Right forelimb (tissue), 1 donor: ENCODE results near the gene PCYT2.
A peak's percentile ranks its signal among the peaks of the same experiment; 100 is the strongest.

Source experiments
- DNase-seq: peaks from one replicate; pipeline ENCODE4 v3.0.0-alpha.2; 2018

The PCYT2 gene

GRCh38 chr17:81869221-81870130 lies 41.7 kb downstream of the PCYT2 start:
- DNase-seq: peak; percentile 77

DNA sequence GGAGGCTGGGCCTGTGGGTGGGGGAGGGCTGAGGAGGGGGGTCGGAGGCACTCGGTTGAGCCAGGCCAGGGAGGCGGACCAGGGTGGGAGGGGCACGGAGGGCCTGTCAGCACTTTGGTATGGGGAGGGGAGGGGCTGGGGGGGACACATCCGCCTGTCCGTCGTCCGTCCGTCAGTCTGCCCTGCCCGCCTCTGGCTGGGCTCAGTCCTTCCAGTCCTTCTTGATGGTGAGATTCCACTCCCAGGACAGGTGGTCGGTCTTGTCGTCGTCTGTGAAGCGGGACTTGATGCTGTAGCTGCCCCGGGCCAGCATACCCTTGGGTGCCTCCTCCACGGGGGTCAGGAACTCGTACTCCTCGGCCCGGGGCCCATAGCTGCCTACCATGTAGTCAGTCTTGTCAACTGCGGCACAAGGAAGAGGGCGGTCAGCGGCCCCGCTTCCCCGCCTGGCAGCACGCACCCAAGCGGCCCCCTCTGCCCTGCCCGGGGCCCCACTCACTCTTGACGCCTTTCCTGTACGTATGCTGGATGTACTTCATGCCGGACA lies 42.5 kb downstream of the PCYT2 start:
- peak; percentile 60 for DNase-seq

DNA sequence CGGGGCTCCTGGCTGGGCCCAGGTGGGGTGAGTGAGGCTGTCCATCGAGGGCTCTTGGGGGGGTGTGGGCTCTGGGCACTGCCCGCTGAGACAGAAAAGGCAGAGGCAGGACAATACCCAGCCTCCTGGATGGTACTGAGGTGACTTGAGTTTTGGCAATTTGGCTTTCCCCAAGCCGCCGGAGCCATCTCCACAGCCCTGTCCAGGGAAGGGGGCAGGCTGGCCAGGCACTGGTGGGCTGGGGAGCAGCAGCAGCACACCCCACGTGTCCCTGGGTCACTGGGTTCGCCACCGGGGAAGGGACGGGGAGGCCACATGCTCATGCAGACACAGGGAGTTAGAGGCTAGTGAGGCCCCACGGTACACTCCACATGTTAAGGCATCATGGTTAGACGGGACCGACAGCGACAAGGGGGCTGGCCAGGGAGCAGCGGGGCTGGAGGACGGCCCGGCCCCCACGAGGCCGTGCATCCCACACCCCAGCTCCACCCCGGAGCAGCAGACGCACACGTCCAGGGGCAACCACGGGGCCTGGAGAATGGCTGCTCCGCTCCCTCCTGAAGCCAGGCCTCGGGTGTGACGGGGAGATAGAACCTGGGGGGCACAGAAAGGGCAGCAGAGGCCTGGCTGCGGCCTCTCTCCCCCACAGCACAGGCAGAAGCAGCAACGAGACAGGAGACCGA lies 43.1 kb downstream of the PCYT2 start:
- peak; percentile 64 for DNase-seq

- DNase-seq: peak; percentile 61
Measured at GRCh38 chr17:81867170-81867990, 43.8 kb downstream of the PCYT2 start.

DNA sequence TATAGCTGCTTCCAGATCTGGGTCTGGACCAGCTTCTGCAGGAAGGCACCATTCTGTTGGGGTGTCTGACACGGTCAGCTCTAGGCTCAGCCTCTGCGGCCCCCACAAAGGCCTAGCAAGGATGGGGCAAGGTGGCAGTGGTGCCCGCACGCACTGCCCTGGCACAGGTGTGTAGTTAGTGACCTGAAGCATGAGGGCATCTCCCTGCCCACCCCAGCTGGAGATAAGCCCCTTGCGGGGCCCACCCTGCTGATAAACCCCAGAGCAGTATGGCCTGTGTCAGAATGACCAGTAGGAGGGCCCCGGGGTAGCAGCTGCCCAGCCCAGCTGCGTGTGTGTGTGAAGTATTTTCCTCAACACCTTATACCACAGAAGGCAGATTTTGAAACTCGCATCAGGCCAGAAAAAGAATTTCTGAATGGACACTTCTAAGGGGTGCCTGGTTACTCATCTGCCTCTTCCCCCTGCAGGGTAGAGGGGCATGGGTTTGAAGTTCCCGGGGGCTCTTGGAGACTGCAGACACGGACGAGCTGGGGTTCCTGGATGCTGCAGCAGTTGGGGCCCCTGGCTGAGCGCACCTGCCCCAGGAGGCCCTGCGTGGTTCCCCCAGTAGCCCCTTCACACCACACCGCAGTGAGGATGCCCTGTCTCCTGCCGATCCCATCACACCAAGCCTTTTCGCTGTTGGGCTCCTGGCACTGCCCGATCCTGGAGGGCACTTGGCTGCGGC lies 44.6 kb downstream of the PCYT2 start:
- DNase-seq: peak; percentile 64

GRCh38 chr17:81865733-81866439 lies 45.3 kb downstream of the PCYT2 start:
- DNase-seq: peak; percentile 57

- DNase-seq: peak; percentile 42
Measured at GRCh38 chr17:81865358-81865732, 45.9 kb downstream of the PCYT2 start.

GRCh38 chr17:81863833-81864768 lies 47.1 kb downstream of the PCYT2 start:
- no peak for DNase-seq

DNA sequence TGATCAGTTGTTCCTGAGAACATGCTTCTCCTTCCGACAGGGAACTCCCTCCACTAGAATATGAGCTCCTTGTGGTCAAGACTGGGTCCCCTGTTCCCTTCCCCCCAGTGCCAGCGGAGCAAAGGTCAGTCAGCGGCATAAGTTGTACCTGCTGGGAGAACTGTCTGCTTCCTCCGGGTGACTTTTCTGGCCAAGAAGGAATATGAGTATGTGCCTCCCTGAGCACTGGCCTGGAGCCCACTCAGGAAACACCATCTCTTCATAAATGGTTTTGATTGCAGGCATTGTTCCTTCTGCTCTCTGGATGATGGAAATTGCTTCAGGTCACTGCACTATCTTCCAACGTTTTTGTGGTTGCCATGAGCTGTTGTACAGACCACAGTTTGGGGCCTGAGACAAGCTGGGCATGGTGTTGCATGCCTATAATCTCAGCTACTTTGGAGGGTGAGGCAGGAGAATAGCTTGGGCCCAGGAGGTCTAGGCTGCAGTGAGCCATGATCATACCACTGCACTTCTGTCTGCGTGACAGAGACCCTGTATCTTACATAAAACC lies 48.0 kb downstream of the PCYT2 start:
- DNase-seq: no peak

GRCh38 chr17:81860756-81861568 lies 50.2 kb downstream of the PCYT2 start:
- DNase-seq: peak; percentile 100

DNA sequence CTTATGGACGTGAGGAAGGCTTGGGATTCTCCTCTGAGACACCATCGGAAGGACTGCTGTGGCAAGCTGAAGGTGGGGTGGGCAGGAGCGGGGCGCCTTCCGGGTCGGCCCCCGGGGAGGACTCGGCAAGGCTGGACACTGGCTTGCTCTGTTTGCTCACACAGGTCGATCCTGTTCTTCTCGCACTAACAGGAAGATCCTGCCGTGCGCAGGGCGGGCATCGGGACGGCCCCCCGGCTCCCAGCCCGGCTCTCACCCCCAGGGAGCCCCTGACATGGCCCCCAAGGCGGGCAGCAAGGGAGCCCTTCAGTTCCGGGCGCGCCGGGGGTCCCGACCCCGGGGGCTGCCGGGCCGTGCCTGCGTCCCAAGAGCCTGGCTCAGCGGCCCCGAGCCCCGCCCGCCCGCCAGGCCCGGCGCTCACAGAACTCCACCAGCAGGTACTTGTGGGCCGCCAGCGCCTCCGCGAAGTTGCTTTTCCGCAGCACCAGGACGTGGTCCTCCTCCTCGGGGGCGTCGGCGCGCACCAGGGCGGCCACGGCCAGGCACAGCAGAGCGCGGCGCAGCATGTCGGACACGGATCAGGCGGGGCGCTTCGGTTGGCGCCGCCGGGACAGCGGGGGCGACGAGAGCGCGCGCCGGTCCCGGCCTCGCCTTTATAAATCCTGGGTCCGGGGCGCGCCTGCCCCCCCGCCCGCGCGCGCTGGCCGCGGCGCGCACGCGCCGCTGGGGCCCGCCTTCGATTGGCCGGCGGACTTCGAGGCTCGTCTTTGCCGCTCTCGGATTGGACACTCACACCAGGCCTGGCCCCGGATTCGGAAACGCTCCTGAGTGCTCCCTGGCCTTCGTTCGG lies 51.1 kb downstream of the PCYT2 start, which contains the start of gene P4HB:
Gene P4HB, minus strand, starts transcription at position 630 of the 850 bp plus-strand sequence. Its CDS starts 64 bp downstream, at position 566.
- peak; percentile 98 for DNase-seq

DNA sequence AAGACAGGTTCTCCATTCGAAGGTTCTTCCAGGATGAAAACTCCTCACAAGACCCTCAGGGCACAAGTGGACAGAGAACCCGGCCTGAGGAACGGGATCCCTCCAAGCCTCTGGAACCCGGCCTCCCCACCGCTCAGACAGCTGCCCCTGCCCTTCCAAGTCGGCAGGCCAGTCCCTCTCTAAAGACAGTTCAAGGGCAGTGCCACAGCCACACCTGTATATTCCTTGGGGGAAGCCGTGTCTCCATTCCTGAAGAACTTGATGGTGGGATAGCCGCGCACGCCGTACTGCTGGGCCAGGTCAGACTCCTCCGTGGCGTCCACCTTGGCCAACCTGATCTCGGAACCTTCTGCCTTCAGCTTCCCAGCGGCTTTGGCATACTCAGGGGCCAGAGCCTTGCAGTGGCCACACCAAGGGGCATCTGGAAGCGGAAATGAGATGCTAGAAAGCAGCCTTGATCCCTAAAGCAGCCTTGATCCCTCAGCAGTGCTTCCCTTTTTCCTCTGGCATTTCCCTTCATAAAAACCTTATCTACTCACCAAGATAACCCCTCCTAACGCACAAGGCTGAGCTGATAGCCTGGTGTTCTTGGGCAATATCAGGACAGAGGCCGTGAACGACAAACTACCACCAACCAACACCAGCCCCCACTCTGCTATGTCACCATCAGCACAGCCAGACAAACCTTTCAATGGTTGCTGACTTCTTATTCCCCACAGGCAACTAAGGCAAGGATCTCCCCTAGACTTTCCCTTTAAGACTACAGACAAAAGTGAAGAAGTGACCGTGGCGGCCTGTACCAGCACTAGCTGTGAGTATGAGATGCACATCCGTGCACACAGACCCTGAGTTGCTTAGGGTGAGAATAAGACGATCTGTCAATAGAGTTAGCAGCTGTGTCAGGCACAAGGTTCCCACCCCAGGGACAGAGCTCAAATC lies 52.0 kb downstream of the PCYT2 start:
- DNase-seq: peak; percentile 38

GRCh38 chr17:81858170-81858966 lies 52.8 kb downstream of the PCYT2 start:
- peak; percentile 13 for DNase-seq

- DNase-seq: no peak
Measured at GRCh38 chr17:81854974-81855774, 56.0 kb downstream of the PCYT2 start.

GRCh38 chr17:81852237-81852636 lies 59.0 kb downstream of the PCYT2 start:
- DNase-seq: no peak
